HG03060 (cell line): ENCODE measurements around the gene TTLL10.

Source experiments
- ATAC-seq: cut with Tn5 transposase; IDR thresholded peaks from one replicate; pipeline ENCODE4 v1.9.1; 2021; ENCODE audit warnings: low read depth, moderate number of reproducible peaks; ENCODE audit not compliant: unreplicated experiment

Gene TTLL10

DNA sequence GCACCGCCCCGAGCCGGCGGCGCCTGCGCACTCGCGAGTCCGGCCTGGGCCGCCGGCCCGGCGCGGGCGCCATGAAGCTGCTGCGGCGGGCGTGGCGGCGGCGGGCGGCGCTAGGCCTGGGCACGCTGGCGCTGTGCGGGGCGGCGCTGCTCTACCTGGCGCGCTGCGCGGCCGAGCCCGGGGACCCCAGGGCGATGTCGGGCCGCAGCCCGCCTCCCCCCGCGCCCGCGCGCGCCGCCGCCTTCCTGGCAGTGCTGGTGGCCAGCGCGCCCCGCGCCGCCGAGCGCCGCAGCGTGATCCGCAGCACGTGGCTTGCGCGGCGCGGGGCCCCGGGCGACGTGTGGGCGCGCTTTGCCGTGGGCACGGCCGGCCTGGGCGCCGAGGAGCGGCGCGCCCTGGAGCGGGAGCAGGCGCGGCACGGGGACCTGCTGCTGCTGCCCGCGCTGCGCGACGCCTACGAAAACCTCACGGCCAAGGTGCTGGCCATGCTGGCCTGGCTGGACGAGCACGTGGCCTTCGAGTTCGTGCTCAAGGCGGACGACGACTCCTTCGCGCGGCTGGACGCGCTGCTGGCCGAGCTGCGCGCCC is 58.6 kb downstream of the TTLL10 start, which contains the start of gene B3GALT6:
B3GALT6 (plus strand) TSS at position 30 of the 588 bp plus-strand sequence; CDS start at position 72, 42 bp downstream.
- ATAC-seq: no peak

DNA sequence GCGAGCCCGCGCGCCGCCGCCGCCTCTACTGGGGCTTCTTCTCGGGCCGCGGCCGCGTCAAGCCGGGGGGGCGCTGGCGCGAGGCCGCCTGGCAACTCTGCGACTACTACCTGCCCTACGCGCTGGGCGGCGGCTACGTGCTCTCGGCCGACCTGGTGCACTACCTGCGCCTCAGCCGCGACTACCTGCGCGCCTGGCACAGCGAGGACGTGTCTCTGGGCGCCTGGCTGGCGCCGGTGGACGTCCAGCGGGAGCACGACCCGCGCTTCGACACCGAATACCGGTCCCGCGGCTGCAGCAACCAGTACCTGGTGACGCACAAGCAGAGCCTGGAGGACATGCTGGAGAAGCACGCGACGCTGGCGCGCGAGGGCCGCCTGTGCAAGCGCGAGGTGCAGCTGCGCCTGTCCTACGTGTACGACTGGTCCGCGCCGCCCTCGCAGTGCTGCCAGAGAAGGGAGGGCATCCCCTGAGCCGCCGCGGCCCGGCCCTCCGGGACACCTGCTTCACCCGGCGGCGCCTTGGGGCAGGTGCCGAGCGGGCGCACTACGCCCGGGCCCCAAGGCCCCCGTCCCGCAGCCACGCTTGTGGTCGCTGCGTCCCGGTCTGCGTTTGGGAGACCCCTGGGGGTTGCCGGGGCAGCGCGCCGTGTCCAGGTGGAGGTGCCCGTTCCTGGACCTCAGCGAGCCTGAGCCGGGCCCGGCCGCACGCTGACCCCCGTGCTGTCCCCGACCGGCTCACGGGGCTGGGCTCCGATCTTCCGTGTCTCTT is 59.3 kb downstream of the TTLL10 start:
- ATAC-seq: no peak

DNA sequence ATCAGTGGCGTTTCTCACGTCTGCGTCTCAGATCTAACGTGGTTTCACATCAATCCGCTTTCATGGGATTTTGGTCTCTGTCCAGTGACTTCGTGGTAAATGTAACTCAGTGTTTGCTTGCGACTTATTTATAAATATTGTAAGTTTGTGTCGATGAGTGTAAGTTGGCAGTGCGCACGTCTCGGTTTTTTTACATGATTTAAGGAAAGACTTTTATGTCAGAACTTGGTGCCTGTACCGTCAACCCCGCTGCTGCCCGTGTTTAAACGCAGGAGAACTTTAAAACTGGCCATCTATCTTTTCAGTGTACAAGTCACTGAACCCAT is 59.9 kb downstream of the TTLL10 start:
- ATAC-seq: no peak

DNA sequence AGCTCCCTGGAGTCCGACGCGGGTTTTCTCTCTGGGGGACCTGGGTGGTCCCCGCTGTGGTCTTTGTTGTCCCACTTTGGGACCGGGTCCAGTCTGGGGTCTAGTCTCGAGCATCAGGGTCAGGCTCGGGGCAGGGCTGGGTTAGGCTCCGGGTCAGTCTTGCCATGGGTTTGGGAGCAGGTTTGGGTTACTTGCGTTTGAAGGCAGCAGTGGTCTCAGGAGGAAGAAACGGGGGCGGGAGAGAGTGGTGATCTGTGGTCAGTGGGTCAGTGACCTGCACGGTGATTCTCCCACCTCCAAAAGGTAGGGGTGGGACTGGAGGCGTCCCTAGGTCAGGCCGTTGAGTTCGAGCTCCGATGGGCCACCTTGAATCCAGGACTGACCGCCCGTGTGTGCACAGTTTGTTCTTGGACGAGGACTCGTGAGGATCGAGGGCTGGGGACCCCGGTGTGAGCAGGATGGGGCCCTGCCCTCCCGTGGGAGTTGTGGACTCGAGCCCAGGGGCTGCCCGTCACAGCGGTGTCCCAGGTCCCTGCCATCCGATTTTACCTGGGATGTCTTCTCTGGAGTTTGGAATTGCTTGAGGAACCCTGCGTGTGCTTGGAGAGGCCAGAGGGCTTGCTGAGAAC is 60.6 kb downstream of the TTLL10 start:
- no peak for ATAC-seq

DNA sequence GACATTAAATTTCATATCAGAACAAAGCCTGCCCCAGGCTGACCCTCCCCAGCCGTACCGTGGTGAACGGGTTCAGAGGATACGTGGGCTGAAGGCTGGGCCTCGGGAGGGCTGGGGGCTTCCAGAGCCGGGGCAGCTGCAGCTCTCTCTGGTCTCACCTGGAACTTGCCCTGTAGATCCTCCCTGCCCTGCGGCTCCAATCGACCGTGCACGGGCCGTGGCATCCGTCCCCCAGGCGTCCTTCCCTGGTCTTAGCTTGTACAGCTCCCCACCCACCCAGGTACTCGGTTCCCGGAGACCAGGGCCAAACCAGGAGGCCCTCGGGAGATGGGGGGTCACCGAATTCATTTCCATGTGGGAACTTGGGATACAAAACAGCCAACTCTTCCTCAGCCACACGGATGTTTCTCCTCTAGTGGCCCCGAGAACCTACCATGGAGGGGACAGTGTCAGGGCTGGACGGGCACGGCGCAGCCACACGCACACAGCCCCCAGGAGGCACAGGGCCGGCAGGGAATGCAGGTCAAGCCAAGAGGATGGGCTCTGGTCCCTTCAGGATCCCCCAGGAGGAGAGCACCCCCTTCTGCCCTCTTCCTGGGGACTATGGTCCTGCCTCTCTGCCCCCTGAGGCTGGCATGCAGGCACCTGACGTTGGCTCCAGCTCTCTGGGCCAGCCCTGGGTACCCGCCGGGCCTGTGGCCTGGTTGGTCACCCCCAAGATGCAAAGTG is 61.5 kb downstream of the TTLL10 start:
- ATAC-seq: no peak

DNA sequence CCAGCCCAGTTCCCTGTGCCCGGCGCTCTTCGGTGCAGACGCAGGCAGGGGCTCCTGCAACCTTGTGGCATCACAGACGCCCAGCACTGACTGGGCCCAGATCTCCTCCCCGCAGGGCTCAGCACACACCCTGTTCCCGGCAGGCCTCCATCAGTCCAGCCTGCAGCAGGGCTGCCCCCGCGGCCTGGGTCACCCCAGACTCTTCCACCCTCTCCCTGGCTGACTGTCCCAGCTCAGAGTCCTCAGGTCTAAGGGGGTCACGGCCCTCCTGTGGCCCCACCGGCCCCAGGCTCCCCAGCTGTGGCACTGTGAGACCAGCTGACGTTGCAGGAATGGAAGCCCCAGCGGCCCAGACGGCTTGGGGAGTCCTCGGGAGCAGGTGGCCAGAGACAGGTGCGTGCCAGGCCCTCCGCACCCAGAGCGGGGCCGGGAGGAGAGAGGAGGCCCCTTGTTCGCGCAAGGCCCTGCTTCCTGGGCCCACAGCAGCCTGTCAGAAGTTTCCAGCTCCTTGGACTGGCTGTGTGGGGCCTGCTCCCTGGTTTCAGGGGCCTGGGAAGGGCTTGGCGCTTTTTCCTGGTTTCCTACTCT is 62.6 kb downstream of the TTLL10 start:
- no peak for ATAC-seq

DNA sequence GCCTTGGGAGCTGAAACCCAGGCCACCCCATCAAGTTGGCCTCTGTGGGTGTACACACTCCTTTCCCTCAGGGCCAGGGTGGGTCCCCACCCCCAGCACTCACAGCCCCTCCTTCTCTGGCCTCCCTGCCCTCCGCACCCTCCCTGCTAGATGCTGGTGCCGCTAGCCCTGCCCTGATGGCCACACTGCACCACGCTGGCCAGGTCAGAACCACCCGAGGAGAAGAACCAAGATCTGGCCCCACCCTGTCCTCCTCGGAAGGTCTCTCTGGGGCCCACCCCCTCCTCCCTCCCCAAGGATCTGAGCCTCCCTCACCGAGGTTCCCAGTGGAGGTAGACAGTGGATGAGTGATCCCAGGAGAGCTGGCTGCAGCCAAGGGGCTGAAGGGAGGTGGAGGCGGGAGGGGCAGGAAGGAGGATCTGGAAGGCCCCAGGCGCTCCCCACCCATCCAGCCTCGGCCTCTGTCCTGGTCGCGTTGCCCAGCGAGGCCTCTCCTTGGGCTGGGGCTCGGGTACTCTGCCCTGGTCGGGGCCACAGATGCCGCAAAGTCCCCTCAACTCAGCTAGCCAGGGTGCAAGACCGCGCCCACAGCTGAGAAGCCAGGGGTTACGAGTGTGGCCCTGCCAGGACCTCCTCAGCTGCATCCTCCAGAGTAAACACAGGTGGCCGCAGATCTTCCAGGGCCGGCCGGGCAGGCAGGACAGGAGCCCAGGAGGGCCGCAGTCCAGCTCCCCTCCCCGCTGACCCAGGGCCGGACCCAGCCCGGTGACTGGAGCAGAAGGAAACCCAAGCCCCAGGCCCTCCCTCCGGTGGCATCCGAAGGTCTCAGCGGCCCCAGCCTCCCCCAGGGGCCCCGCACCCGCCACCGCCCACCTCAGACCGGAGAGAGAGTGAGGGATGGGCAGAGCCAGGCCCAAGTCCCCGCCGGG is 63.5 kb downstream of the TTLL10 start:
- ATAC-seq: no peak

DNA sequence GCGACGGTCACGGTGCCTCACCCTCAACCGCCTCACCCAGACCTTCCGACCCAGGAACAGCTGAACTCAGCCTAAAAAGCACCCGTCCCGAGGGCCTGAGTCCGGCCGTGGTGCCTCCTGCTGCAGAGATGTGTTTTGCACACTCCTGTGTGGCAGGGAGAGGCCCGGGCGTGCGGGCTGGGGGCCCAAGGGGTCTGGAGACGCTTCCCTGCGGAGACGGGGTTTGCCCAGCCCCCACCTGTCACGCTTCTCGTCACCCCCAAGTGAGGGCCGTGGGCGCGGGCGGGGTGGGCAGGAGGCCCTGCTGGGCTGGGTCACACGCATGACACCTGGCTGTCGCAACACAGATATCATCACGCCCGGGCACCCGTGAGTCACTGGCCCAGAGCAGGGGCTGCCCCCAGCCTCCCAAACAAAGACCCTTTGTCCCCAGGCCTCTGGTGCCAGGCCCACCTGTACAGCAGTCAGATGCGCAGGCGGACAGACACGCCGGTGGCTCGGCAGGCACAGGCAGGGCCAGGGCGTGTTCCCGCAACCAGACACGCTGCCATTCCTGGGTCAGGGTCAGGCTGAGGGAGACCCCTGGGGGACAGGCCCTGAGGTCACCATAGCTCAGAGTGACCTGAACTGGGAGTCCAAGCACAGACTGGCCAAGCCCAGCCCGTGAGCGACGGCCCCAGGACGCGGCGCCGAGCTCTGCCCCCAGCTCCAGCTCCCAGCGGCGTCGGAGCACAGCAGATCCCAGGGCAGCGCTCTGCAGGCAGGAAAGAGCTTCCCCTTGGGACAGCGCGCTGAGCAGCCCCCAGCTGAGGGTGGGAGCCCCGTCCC is 64.4 kb downstream of the TTLL10 start:
- ATAC-seq: no peak

DNA sequence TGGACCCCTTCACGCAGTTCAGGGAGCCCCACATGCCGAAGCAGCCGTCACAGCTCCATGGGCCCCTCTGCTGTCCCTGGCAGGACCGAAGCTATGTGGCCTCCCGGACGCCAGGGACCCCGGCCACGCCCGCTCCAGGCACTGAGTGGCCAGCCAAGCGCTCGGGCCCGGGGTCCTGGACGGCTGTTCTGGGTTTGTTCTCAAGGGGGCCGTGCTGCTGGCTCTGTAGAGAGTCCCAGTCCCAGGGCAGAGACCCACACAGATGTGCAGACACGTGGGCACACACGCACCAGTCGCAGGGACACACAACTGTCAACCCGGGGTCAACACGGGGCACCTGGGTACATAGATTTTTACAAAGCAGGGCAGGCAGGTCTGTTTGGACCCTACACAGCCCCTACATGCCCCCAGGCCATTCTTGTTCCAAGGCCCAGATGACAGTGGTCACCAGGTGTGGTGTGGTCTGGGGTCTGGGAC is 65.1 kb downstream of the TTLL10 start:
- no peak for ATAC-seq

DNA sequence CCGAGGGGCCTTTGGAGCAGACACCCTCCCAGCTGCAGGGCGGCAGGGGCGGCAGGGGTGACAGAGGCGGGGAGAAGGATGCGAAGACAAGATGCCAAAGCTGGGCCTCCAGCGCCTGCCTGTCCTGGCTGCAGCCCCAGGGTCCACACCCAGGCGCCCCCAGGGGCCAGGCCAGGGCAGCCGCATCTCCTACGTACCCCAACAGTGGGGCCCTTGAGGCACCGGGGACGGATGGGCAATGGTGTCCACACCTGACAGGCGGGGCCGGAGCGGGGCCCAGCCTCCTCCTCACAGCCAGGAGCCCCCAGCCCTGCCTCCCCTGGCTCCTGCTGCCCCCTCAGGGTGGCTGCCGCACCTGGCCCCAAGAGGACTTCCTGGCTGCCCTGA is 65.5 kb downstream of the TTLL10 start:
- no peak for ATAC-seq

DNA sequence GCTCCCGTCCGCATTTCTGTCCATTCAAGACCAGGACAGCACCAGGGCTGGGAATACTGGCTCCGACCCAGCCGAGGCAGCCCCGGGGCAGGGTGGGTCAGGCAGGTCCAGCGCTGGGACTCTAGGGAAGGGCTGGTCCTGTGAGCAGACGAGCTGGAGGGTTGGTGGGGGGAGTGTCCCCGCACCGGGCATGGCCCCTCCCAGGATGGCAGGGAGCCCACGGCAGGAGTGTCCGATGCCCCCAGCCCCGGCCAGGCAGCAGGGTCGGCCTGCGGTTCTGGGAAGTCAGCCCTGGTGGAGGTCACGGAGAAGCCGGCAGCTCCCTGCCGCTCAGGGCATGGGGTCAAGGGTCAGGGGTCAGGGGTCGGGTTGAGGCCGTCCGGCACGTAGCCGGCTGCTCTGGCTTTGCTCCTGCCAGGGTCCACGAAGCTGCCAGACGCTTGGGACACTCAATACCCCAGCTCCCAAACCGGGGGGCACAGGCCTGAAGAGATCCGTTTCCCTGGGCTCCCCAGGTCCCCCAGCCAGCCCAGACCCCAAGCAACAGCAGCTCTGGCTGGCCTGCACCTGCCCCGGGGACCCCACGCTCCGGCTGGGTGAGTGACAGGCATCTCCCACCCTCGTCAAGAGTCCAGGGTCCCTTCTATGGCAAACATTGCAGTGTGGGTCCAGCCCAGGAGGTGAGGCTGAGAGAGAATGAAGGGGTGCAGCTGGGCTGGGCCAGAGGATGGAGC is 66.1 kb downstream of the TTLL10 start:
- no peak for ATAC-seq

DNA sequence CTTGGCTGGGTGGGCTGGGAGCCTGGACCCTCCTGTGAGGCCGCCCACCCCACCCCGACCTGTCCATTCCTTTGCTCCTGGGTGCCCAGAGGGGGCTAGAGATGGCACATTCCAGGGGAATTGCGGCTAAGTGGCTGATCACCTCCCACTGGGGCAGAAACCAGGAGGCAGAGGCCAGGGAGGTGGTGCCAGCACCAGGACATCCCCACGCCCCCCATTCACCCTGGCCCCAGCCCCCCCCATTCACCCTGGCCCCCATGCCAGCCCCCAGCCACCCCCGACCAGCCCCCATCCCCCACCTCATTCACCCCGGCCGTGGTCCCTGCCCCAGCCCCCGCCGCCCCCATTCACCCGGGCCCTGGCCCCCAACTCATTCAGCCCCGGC is 66.7 kb downstream of the TTLL10 start:
- ATAC-seq: no peak

DNA sequence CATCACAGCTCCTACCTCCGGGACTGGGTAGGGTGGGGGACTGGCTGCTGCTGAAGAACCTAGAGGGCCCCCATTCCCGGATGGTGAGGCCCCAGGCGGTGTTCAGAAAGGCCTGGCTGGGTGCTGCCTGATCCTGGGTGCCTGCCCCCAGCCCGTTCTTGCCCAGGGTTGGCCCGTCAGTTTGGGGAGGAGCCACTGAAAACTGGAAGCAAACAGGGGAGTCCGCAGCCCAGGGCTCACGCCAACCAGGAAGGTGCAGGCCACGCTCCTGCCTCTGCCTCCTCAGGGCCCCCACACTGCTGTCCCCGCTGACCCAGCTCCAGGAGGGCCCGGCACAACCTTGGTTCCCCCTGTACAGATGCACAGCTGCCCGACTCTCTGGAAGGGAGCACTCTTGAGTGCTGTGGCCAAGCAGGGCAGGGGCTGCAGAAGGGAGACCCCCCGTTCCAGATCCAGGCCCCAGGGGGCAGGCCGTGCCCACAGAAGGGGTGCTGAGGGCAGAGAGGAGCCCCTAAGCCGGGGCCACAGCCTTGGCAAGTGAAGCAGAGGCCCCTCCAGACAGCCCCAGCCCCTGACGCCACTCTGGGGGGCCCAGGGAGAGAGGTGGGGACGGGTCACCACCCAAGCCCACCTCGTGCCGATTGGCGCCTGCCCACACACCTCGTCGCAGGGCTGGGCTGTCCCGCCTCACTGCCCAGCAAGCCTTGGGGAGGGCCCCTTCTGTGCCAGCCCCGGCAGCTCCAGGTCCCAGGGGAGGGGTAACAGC is 67.3 kb downstream of the TTLL10 start:
- ATAC-seq: no peak

DNA sequence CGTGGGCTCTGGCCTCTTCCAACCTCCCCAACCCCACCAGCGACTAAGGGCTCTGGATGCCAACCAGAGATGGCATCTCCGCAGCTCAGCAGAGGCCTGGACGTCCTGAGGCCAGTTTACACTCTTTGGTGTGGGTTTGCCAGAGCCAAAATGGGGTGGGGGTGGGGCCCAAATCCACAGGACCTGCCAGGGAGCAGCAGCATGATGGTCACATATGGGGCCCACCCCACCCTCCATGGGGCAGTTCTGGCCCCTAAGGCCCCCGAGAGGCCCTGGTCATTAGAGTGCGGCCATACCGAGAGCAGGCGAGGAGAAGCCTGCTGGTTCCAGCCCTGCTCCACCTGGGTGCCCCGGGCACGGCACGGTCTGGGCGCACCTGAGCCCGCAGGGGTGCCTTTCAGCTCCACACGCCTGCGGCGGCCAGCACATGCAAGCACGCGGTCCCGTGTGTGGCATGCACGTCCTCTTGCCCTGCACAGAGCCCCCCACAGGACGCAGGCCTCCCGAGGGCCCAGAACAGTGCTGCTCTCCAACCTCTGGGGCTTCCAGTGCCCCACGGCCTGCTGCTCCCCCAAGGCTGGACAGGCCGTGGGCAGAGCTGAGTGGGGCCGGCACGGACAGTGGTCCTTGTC is 68.0 kb downstream of the TTLL10 start:
- no peak for ATAC-seq

DNA sequence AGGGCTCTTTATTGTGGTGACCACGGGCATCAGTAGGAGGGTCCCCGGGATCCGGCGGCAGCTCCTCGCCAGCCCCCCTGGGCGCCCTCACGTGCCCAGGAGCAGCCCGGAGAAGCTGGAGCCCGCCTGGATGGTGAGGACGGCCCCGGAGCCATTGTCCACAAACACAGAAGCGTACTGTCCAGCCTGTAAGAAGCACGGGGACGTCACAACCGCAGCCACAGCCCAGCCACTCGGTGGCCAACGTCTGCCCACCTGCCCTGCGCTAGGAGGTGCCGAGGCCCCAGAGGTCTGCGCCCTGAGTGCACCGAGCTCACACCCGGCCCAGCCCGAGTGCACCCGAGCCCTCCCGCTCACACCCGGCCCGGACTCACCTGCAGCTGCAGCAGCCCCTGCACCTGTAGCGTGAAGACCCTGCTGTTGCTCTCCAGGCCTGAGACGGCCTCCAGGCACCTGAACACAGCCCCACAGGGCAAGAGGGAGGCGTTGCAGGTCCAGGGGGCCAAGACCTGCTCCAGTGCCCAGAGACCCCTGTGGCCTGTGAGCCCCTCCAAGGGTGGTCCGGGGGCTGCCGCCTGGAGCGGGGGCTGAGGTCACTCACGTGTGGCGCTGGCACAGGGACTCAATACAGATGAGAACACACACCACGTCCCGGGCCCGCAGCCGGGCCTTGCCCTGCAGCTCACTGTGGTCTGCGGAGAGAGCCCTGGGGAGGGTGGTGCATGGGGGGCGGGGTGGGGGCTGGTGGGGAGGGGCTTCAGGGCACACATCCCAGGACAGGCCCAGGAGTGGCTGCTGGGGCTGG is 69.0 kb downstream of the TTLL10 start:
- no peak for ATAC-seq

DNA sequence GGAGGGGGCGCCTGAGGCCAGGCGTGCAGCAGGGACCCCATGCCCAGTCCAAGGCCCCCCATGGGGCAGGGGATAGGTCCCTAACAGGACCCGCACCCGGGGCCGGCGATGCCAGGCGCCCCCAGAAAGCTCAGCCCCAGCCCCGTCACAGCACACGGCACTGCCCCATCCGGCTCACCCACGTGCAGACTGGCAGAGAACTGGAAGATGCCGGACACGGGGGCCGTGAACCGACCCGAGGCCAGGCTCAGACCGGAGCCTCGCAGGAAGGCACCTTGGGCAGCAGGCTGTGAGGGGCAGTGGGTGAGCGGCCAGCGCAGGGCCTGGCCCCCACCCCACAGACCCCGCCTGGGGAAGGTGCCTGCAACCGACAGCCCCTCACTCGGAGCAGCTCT is 69.6 kb downstream of the TTLL10 start:
- no peak for ATAC-seq
